Vagina (tissue), 2 donors: ENCODE measurements around the gene ZIC4.

Experiments used
- CTCF ChIP-seq, 3 experiments: fragments of 450-650 bp in 2 of 3; fragments of 200-600 bp in 1 of 3; sonication (generic) in 1 of 3; IDR thresholded peaks; one replicate each; pipeline ENCODE4 v1.5.1; 2017 to 2019; ENCODE audit warnings: antibody characterized with exemption in 3 of 3, mild to moderate bottlenecking in 2 of 3, moderate library complexity in 2 of 3
- POLR2A ChIP-seq, 2 donors: fragments of 450-650 bp; IDR thresholded peaks; one replicate each; pipeline ENCODE4 v1.6.1; 2017; ENCODE audit warnings: antibody characterized with exemption in 2 of 2, mild to moderate bottlenecking in 2 of 2, moderate library complexity in 2 of 2
- POLR2AphosphoS5 ChIP-seq, 2 donors: sonication (generic); formaldehyde crosslinking; IDR thresholded peaks; one replicate each; pipeline ENCODE4 v1.9.0; 2017; ENCODE audit warnings: antibody characterized with exemption in 2 of 2, mild to moderate bottlenecking in 2 of 2, low read depth in 1 of 2; ENCODE audit not compliant: insufficient read depth in 1 of 2

DNA sequence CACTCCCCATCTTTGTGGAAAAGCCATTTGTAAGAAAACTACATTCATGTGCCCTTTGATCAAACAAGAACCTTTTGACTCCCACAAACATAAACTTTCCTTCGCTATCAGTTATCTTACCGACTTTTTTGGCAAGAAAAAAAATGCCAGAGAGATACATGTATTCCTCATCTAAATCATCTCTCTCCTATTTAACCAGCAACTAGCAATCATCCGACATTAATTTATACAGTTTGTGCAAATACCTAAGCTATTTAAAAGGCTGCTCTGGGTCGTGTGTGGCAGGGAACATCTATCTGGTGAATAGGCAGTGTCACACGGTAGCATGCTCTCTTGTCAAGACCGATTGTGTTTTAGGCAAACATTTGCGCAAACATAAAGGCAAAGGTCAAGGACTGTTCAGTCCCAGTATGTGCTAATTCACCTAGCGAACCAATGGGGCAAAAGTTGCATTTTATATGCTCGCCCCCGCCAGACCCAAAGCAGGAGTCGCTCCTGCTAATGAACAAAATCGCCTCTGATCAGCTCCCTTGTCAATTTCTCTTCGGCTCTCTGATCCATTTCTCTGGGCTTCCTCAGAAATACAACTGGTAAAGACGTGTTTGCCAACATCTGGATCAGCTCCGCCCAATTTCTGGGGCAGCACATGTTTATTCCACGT, 37.7 kb downstream of the ZIC4 start:
- TF ChIP-seq CTCF (IDR thresholded peaks at IDR 0.05) (no peak), POLR2A (IDR thresholded peaks at IDR 0.05) (no peak), POLR2AphosphoS5 (IDR thresholded peaks at IDR 0.05; ENCODE audit: insufficient read depth in 1 of 2, low read depth in 1 of 2) (no peak)
